RPMI7951 (cell line): ENCODE results near the gene CD82. TPM values are rescaled to one million over a fixed set of nuclear protein-coding genes. Genes with fewer than 3 reads are reported as not detected.
A peak's percentile ranks its signal among the peaks of the same experiment; 100 is the strongest.

Experiments
- DNase-seq: peaks from one replicate; pipeline ENCODE4 v3.0.0-alpha.2; 2012; ENCODE audit warnings: low read depth
- total RNA-seq: library from RNA; depleted of rRNA; stranded (reverse); fragments of >200 nt; shearing (Covaris generic); gene quantifications from 2 replicates; pipeline ENCODE4 v1.2.3, GENCODE V29; 2014; rRNA removed

CD82 gene
- total RNA-seq: 83.6 and 92.1 TPM in 2 replicates

GRCh38 chr11:44565211-44565952, at the start of gene CD82:
CD82 (plus strand) TSS chr11:44565663; CDS start chr11:44594663, 29,000 bp downstream.
- peak; percentile 97 for DNase-seq

- no peak for DNase-seq
Measured at GRCh38 chr11:44516688-44517507, 48.6 kb upstream of the CD82 start.

GRCh38 chr11:44517541-44517940, 47.9 kb upstream of the CD82 start:
- DNase-seq: no peak

- no peak for DNase-seq
Measured at GRCh38 chr11:44518968-44519550, 46.4 kb upstream of the CD82 start.

GRCh38 chr11:44519989-44520737, 45.3 kb upstream of the CD82 start:
- DNase-seq: no peak

GRCh38 chr11:44521148-44521547, 44.3 kb upstream of the CD82 start:
- DNase-seq: no peak

- no peak for DNase-seq
Measured at GRCh38 chr11:44522294-44522693, 43.2 kb upstream of the CD82 start.

- DNase-seq: no peak
Measured at GRCh38 chr11:44524346-44524745, 41.1 kb upstream of the CD82 start.

- no peak for DNase-seq
Measured at GRCh38 chr11:44524751-44525201, 40.7 kb upstream of the CD82 start.

- no peak for DNase-seq
Measured at GRCh38 chr11:44525473-44526252, 39.8 kb upstream of the CD82 start.

GRCh38 chr11:44526438-44526837, 39.0 kb upstream of the CD82 start:
- DNase-seq: no peak

GRCh38 chr11:44527476-44527875, 38.0 kb upstream of the CD82 start:
- DNase-seq: no peak

- DNase-seq: no peak
Measured at GRCh38 chr11:44528103-44528502, 37.4 kb upstream of the CD82 start.

GRCh38 chr11:44528581-44528980, 36.9 kb upstream of the CD82 start:
- DNase-seq: no peak

GRCh38 chr11:44529895-44530412, 35.5 kb upstream of the CD82 start:
- no peak for DNase-seq

GRCh38 chr11:44530413-44531115, 34.9 kb upstream of the CD82 start:
- DNase-seq: peak; percentile 5

GRCh38 chr11:44531116-44531504, 34.4 kb upstream of the CD82 start:
- no peak for DNase-seq

- no peak for DNase-seq
Measured at GRCh38 chr11:44531636-44532035, 33.8 kb upstream of the CD82 start.

- DNase-seq: no peak
Measured at GRCh38 chr11:44532809-44533208, 32.7 kb upstream of the CD82 start.
